ENCODE data around the gene NKAIN1.
A peak's percentile ranks its signal among the peaks of the same experiment; 100 is the strongest.

Gene NKAIN1

GRCh38 chr1:31241321-31241720 lies 1.6 kb upstream of the NKAIN1 start:
- H3K27me3 ChIP-seq (replicated peaks) = peaks cover 32% of the 10 kb centered on the region
- DNase-seq = no peak
- no peak for TF ChIP-seq CTCF (IDR thresholded peaks at IDR 0.05; ENCODE audit: low read depth, low read length, missing control alignments)
- H3K27ac ChIP-seq = no peak overlapping the region
- H3K4me3 ChIP-seq (ENCODE audit: low read depth, low read length) = no peak overlapping the region
- H3K36me3 ChIP-seq (replicated peaks) = no peaks in the 10 kb centered on the region
- in situ Hi-C loops (cut with HindIII; ENCODE audit: low pct_ligation_motif_present, low sequenced_read_pairs) = no loop called here

GRCh38 chr1:31238986-31239613 lies 587 bp downstream of the NKAIN1 start:
- peaks cover 41% of the 10 kb centered on the region for H3K27me3 ChIP-seq (replicated peaks)
- H3K27ac ChIP-seq = no peak overlapping the region
- no peaks in the 10 kb centered on the region for H3K36me3 ChIP-seq (replicated peaks)
- in situ Hi-C loops (cut with HindIII; ENCODE audit: low pct_ligation_motif_present, low sequenced_read_pairs) = no loop called here
- peak overlapping the region; percentile 39 for H3K4me3 ChIP-seq (ENCODE audit: low read depth, low read length)
- no peak for TF ChIP-seq CTCF (IDR thresholded peaks at IDR 0.05; ENCODE audit: low read depth, low read length, missing control alignments)
- no peak for DNase-seq

- Histone ChIP-seq H3K27me3 (replicated peaks) (peaks cover 41% of the 10 kb centered on the region), H3K36me3 (replicated peaks) (no peaks in the 10 kb centered on the region), H3K4me3 (ENCODE audit: low read depth, low read length) (no peak overlapping the region), H3K27ac (no peak overlapping the region)
- in situ Hi-C loops (cut with HindIII; ENCODE audit: low pct_ligation_motif_present, low sequenced_read_pairs) = no loop called here
- TF ChIP-seq CTCF (IDR thresholded peaks at IDR 0.05; ENCODE audit: low read depth, low read length, missing control alignments) = no peak
- no peak for DNase-seq
These were observed 1.1 kb downstream of the NKAIN1 start for GRCh38 chr1:31238612-31238985.

- no peak overlapping the region for H3K27ac ChIP-seq
- in situ Hi-C loops (cut with HindIII; ENCODE audit: low pct_ligation_motif_present, low sequenced_read_pairs) = no loop called here
- H3K36me3 ChIP-seq (replicated peaks) = no peaks in the 10 kb centered on the region
- no peak for DNase-seq
- TF ChIP-seq CTCF (IDR thresholded peaks at IDR 0.05; ENCODE audit: low read depth, low read length, missing control alignments) = no peak
- H3K4me3 ChIP-seq (ENCODE audit: low read depth, low read length) = no peak overlapping the region
- peaks cover 31% of the 10 kb centered on the region for H3K27me3 ChIP-seq (replicated peaks)
These were observed 4.8 kb downstream of the NKAIN1 start for GRCh38 chr1:31234870-31235269.

- H3K36me3 ChIP-seq (replicated peaks) = no peaks in the 10 kb centered on the region
- no peak overlapping the region for H3K4me3 ChIP-seq (ENCODE audit: low read depth, low read length)
- H3K27ac ChIP-seq = no peak overlapping the region
- H3K27me3 ChIP-seq (replicated peaks) = peaks cover 30% of the 10 kb centered on the region
- in situ Hi-C loops (cut with HindIII; ENCODE audit: low pct_ligation_motif_present, low sequenced_read_pairs) = no loop called here
- no peak for TF ChIP-seq CTCF (IDR thresholded peaks at IDR 0.05; ENCODE audit: low read depth, low read length, missing control alignments)
- DNase-seq = no peak
These were observed 5.5 kb downstream of the NKAIN1 start for GRCh38 chr1:31234123-31234708.

GRCh38 chr1:31232689-31233088 lies 7.0 kb downstream of the NKAIN1 start:
- in situ Hi-C loops (cut with HindIII; ENCODE audit: low pct_ligation_motif_present, low sequenced_read_pairs) = no loop called here
- Histone ChIP-seq H3K36me3 (replicated peaks) (no peaks in the 10 kb centered on the region), H3K27me3 (replicated peaks) (peaks cover 15% of the 10 kb centered on the region), H3K4me3 (ENCODE audit: low read depth, low read length) (no peak overlapping the region), H3K27ac (no peak overlapping the region)
- DNase-seq = no peak
- no peak for TF ChIP-seq CTCF (IDR thresholded peaks at IDR 0.05; ENCODE audit: low read depth, low read length, missing control alignments)

Measured in brain microvascular endothelial cell (primary cell).